GM21737 (cell line): Measurements from ENCODE around the gene DERL3.
A peak's percentile ranks its signal among the peaks of the same experiment; 100 is the strongest.

Experiments
- ATAC-seq: cut with Tn5 transposase; IDR thresholded peaks from one replicate; pipeline ENCODE4 v1.9.1; 2021; ENCODE audit warnings: mild to moderate bottlenecking, moderate library complexity; ENCODE audit not compliant: unreplicated experiment

The DERL3 gene

GRCh38 chr22:23812378-23812777, 26.4 kb downstream of the DERL3 start:
- no peak for ATAC-seq

GRCh38 chr22:23806837-23807236, 32.0 kb downstream of the DERL3 start:
- ATAC-seq, result no peak

GRCh38 chr22:23804781-23805291, 34.0 kb downstream of the DERL3 start:
- no peak for ATAC-seq

- no peak for ATAC-seq
These were observed 35.6 kb downstream of the DERL3 start for GRCh38 chr22:23803001-23803819.

- ATAC-seq, result no peak
These were observed 36.9 kb downstream of the DERL3 start for GRCh38 chr22:23801886-23802377.

GRCh38 chr22:23801238-23801821, 37.5 kb downstream of the DERL3 start:
- ATAC-seq, result peak; percentile 1

GRCh38 chr22:23800297-23801237, 38.2 kb downstream of the DERL3 start:
- ATAC-seq, result peak; percentile 57

- ATAC-seq, result no peak
These were observed 42.3 kb downstream of the DERL3 start for GRCh38 chr22:23796461-23796860.

GRCh38 chr22:23793326-23793725, 45.5 kb downstream of the DERL3 start:
- ATAC-seq, result no peak

GRCh38 chr22:23791738-23792645, 46.8 kb downstream of the DERL3 start:
- ATAC-seq, result no peak

- ATAC-seq, result no peak
These were observed 47.7 kb downstream of the DERL3 start for GRCh38 chr22:23790819-23791737.

GRCh38 chr22:23789638-23790037, 49.2 kb downstream of the DERL3 start:
- no peak for ATAC-seq

- ATAC-seq, result no peak
These were observed 49.7 kb downstream of the DERL3 start for GRCh38 chr22:23789121-23789520.

- no peak for ATAC-seq
These were observed 50.9 kb downstream of the DERL3 start for GRCh38 chr22:23787910-23788309.

- ATAC-seq, result peak; percentile 17
These were observed 51.3 kb downstream of the DERL3 start for GRCh38 chr22:23787600-23787896.

- peak; percentile 66 for ATAC-seq
These were observed 51.8 kb downstream of the DERL3 start, which contains the start of gene SMARCB1 for GRCh38 chr22:23786752-23787599. Gene SMARCB1 (plus strand): TSS chr22:23786966. CDS start chr22:23787170, 204 bp downstream.

- ATAC-seq, result no peak
These were observed 52.5 kb downstream of the DERL3 start for GRCh38 chr22:23786261-23786710.
